ENCODE results near the gene SUV39H1.
"Not testable (repeated sequence)": the region's sequence is repeated elsewhere in the genome, so short reads cannot be mapped to it uniquely, and the experiment has no call there.

The SUV39H1 gene

DNA sequence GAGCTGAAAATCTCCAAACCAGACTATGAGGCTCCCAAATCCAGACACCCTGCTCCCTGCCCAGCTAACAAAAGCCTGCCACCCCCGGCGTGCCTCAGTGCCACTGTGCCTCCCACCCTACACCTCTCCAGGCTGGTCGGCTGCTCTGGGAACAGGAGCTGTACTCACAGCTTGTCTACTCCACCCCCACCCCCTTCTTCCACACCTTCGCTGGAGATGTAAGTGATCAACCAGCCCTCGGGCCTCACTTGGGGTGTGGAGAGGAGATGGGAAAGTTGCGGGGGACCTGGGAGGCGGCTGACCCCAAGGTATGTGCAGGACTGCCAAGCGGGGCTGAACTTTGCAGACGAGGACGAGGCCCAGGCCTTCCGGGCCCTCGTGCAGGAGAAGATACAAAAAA, 11.1 kb upstream of the SUV39H1 start:
- no peak for DNase-seq (ENCODE audit: low read depth)

DNA sequence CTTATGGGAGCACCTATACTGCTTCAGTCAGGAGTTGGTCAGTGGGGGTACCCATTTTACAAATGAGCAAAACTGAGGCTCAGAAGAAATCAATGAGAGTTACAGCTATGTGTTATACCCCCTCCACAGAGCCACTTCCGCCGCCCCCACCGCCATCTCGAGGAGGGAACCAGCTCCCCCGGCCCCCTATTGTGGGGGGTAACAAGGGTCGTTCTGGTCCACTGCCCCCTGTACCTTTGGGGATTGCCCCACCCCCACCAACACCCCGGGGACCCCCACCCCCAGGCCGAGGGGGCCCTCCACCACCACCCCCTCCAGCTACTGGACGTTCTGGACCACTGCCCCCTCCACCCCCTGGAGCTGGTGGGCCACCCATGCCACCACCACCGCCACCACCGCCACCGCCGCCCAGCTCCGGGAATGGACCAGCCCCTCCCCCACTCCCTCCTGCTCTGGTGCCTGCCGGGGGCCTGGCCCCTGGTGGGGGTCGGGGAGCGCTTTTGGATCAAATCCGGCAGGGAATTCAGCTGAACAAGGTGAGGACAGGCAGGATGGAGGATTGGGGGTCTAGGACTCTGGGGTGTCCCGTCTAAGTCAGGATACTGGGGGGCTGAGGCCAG, 7.9 kb upstream of the SUV39H1 start:
- no peak for DNase-seq (ENCODE audit: low read depth)

GRCh38 chrX:48689208-48689920, 7.2 kb upstream of the SUV39H1 start:
- no peak for DNase-seq (ENCODE audit: low read depth)

- DNase-seq (ENCODE audit: low read depth) = not testable (repeated sequence)
These were observed 4.8 kb upstream of the SUV39H1 start for GRCh38 chrX:48691746-48692145.

GRCh38 chrX:48694776-48695533, 1.6 kb upstream of the SUV39H1 start:
- DNase-seq (ENCODE audit: low read depth) = no peak

GRCh38 chrX:48695534-48695896, 1.0 kb upstream of the SUV39H1 start:
- DNase-seq (ENCODE audit: low read depth) = no peak

DNA sequence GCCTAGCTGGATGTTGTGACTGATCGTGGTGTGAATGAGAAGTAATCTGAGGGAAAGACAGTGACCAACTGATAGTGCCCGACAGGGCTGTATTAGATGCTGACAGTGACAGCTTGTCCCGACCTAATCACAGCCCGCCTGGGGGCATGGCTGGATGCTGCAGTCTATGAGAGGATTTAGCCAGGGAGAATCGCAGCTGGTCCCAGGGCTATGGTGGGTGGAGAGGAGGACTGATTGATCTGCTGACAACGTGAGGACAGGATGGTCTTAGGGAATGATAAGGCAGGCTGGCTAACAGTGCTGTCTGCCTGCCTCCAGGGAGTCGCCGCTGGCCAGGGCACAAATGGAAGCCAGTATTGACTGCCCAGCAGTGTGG, 621 bp upstream of the SUV39H1 start:
- DNase-seq (ENCODE audit: low read depth) = no peak

- DNase-seq (ENCODE audit: low read depth) = no peak
These were observed 584 bp downstream of the SUV39H1 start for GRCh38 chrX:48696909-48697727.

DNA sequence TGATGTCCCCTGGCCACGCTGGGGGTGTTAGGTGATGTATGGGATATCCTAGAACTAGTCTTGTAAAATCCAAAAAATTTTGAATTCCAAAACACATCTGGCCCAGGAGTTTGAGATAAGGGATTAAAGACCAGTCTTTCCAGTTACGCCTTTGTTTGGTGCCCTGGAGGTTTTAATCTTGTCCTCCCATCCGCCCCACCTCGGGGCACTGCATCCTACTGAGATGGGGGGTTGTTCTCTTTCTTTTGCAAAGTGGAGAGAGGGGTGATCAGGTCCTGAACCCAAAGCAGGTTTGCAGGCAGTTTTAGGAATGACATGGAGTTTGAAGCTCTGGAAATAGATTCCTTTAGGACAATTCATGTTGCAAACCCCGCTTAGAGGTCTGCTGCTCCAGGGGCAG, 1.8 kb downstream of the SUV39H1 start:
- DNase-seq (ENCODE audit: low read depth) = no peak

DNA sequence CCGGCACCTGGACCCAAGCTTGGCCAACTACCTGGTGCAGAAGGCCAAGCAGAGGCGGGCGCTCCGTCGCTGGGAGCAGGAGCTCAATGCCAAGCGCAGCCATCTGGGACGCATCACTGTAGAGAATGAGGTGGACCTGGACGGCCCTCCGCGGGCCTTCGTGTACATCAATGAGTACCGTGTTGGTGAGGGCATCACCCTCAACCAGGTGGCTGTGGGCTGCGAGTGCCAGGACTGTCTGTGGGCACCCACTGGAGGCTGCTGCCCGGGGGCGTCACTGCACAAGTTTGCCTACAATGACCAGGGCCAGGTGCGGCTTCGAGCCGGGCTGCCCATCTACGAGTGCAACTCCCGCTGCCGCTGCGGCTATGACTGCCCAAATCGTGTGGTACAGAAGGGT, 3.7 kb downstream of the SUV39H1 start:
- no peak for DNase-seq (ENCODE audit: low read depth)

DNA sequence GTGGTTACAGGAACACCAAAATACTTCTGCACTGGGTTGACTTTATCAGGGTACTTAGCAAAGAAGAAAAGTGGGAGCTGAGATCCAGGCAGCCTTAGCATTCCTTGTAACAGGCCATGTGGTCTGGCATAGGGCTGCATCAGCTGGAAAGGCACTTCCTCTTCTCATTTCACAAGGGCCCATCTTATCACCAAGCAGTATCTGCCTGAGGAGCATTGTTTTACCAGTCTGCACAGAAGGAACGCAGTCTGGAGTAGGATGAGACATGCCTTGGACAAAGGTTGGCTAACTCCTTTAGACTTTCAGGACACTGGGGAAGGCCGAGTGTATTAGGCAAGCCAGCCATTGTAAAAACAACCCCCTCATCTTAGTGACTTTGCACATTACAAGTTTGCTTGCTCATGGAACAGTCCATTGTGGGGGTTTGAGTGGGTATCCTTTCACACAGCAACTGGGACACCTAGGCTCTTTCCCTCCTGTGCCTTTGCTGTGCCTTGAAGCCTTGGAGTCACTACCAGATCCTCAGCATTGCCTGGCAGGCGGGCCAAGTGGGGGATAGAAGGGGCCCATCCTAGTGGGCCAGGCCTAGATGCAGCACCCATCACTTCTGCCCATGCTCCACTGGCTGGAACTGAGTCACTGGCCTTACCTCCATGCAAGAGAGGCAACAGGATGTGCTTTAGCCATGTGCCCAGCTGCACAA, 4.6 kb downstream of the SUV39H1 start:
- no peak for DNase-seq (ENCODE audit: low read depth)

- DNase-seq (ENCODE audit: low read depth) = no peak
These were observed 5.5 kb downstream of the SUV39H1 start for GRCh38 chrX:48702032-48702431.

- DNase-seq (ENCODE audit: low read depth) = no peak
These were observed 6.2 kb downstream of the SUV39H1 start for GRCh38 chrX:48702716-48703115.

GRCh38 chrX:48703228-48703627, 6.7 kb downstream of the SUV39H1 start:
- DNase-seq (ENCODE audit: low read depth) = no peak

DNA sequence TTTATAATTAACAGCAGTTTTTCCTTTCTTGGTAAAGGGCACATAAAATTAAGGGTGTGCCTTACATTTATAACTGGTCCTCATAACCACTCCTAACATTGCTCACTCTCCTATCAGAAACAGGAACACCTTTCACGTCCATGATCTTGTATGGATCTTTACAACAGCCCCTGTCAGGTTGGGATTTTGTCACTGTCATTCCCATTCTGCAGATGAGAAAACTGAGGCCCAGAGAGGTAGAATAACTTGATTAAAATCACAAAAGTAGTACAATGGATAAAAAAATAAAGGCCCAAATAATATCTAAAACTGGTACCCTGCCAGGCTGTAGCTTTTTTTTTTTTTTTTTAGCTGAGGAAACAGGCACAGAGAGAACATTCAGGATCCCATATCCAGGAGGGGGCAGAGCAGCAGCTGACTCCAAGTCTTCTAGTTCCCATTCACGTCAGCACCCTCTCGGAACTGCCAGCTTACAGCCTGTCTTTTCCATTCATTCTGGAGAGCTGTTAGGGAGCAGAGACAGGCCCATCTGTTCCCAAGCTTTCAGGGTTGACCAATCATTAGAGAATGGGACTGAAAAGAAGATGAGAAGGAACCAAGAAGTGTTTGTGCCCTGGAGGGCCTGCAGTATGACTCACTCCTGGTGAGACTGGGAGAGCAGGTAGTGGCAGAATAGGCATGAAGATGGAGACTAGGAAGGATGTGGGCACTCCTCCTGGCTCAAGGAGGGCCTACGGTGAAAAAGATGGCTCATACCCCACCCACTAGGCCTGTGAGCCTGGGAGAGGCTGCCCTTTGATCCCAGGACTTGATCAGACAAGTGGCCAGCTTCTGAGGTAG, 7.3 kb downstream of the SUV39H1 start:
- DNase-seq (ENCODE audit: low read depth) = no peak

- DNase-seq (ENCODE audit: low read depth) = no peak
These were observed 9.3 kb downstream of the SUV39H1 start for GRCh38 chrX:48705871-48706270.

DNA sequence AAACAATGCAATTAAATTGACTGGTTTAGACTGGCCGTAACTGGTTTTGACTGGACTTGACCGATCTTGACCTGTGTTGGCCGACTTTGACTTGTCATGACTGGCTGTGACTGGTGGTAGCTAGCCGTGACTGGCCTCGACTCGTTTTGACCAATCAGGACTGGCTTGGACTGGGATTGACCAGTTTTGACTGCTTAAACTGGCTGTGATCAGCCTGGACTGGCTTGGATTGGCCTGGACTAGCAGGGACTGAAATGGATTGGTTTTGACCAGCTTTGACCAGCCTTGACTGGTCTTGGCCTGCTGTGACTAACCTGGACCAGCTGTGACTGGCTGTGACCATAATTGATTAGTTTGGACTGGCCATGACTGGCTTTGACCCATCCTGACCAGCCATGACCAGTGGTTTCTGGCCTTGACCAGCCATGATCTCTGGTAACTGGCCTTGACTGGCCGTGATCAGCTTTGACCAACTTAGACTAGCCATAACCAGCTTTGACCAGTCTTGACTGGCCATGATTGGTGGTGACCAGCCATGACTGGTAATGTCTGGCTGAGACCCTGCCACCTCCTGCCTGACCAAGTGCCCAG, 13.1 kb downstream of the SUV39H1 start:
- no peak for DNase-seq (ENCODE audit: low read depth)

DNA sequence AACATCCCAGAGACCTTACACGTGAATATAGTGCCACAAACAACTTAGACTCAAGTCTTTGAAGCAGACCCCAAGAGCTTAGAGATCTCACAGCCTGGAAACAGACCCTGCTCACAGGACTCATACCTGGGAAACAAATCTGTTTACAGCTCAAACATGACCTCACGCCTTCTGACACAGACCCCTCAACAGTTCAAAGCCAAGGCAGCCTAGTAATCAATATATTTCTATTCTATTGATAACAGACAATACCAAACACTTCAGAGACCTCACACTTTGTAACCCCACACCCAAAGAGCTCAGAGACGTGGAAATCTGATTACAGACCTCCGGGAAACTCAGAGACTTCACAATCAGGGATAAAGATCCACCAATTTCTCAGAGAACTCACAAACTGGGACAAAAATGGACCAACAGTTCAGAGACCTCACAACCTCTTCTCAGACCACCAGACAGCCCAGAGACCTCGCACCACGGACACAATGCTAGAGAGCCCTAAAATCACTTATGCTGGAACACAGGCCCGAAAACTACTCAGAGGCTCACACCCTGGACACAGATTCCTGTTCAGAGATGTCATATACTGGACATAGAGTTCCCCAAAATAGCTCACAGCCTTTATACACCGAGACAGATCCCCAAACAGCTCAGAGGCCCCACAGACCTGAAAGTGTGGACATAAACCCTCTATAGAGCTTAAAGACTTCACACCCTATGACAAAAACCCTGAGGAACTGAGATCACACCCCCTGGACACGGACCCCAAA, 14.8 kb downstream of the SUV39H1 start:
- no peak for DNase-seq (ENCODE audit: low read depth)

DNA sequence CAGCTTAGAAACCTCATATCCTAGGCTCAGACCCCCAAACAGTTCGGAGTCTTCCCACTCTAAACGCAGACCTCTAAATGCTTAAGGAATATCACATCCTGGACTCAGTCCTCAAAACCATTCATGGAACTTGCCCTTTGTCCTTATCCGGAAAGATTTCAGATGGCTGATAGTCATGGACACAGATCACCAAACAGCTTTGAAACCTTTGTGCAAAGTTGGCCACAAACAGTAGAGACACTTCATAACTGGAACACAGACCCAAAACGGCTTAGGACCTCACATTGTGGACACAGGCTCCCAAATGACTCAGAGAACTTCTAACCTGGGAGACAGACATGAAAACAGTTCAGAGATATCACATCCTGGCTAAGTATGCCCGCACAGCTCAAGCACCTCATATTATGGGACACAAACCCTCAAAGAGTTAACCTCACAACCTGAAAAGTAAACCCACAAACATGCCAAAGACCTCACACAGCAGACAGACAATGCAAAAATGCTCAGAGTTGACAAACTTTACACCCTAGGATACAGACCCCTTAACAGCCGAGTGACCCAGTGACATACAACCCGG, 15.5 kb downstream of the SUV39H1 start:
- no peak for DNase-seq (ENCODE audit: low read depth)
